Erythroblast (primary cell): ENCODE results near the gene SMOC2.

Source experiments
- GATA1 ChIP-seq: IDR thresholded peaks from 2 replicates; pipeline ENCODE4 v1.6.1; 2011; ENCODE audit warnings: low read depth, mild to moderate bottlenecking, control low read depth, low read length, moderate library complexity
- POLR2A ChIP-seq: IDR thresholded peaks from 2 replicates; pipeline ENCODE4 v1.6.1; 2011; ENCODE audit warnings: mild to moderate bottlenecking, low read length

DNA sequence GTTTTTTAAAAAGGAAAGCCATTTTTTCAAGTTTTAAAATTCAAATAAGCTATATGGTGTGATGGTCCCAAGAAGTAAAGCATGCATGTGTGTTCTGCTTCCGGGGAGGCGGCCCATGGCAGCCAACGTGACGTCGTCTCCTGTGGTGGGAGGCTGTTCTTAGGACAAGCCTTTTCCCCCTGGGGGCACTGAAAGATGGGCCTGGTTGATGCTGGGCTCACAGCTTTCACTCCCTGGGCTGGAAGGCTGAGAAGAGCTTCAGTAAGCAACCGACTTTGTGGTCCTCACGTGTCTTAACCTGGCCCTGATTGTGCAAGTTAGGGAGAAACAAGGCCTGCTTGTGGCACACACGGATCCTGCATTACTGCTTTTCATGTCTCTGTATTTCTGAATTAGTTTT lies 84.1 kb downstream of the SMOC2 start:
- TF ChIP-seq POLR2A (no peak), GATA1 (no peak)
